RCC 7860 (cell line): ENCODE data around the gene C4orf50.

ENCODE experiments used
- DNase-seq: peaks from one replicate; pipeline ENCODE4 v3.0.0-alpha.2; 2015; ENCODE audit warnings: low spot score
- FAIRE-seq: peaks from 2 replicates; lab custom pipeline; 2012; peaks lifted over from hg19 to GRCh38; lab: Jason Lieb, UNC

Gene C4orf50

GRCh38 chr4:6044276-6044675 lies 26.0 kb upstream of the C4orf50 start:
- DNase-seq, result no peak
- FAIRE-seq, result no peak

GRCh38 chr4:6043843-6044242 lies 25.6 kb upstream of the C4orf50 start:
- FAIRE-seq (no peak), DNase-seq (no peak)

GRCh38 chr4:6043188-6043587 lies 25.0 kb upstream of the C4orf50 start:
- no peak for FAIRE-seq

GRCh38 chr4:6042293-6043063 lies 24.2 kb upstream of the C4orf50 start:
- no peak for DNase-seq
- FAIRE-seq, result no peak

More at GRCh38 chr4:6043188-6043587, 25.0 kb upstream of the C4orf50 start:
- DNase-seq, result no peak

GRCh38 chr4:6041800-6042199 lies 23.6 kb upstream of the C4orf50 start:
- DNase-seq (no peak), FAIRE-seq (no peak)

- DNase-seq, result no peak
- no peak for FAIRE-seq
Measured at GRCh38 chr4:6038711-6039110, 20.5 kb upstream of the C4orf50 start.

GRCh38 chr4:6035786-6036185 lies 17.6 kb upstream of the C4orf50 start:
- FAIRE-seq (no peak), DNase-seq (no peak)

GRCh38 chr4:6033381-6033780 lies 15.2 kb upstream of the C4orf50 start:
- FAIRE-seq (no peak), DNase-seq (no peak)

- DNase-seq (no peak), FAIRE-seq (no peak)
Measured at GRCh38 chr4:6032249-6033244, 14.3 kb upstream of the C4orf50 start.

- DNase-seq (no peak), FAIRE-seq (no peak)
Measured at GRCh38 chr4:6031846-6032245, 13.6 kb upstream of the C4orf50 start.

- DNase-seq, result no peak
- FAIRE-seq, result no peak
Measured at GRCh38 chr4:6030679-6031078, 12.4 kb upstream of the C4orf50 start.

GRCh38 chr4:6029254-6029653 lies 11.0 kb upstream of the C4orf50 start:
- DNase-seq, result no peak
- no peak for FAIRE-seq

GRCh38 chr4:6028168-6028567 lies 9.9 kb upstream of the C4orf50 start:
- DNase-seq (no peak), FAIRE-seq (no peak)

- no peak for DNase-seq
- no peak for FAIRE-seq
Measured at GRCh38 chr4:6027392-6027791, 9.2 kb upstream of the C4orf50 start.

- FAIRE-seq (no peak), DNase-seq (no peak)
Measured at GRCh38 chr4:6024313-6024960, 6.2 kb upstream of the C4orf50 start.

- DNase-seq (no peak), FAIRE-seq (no peak)
Measured at GRCh38 chr4:6023731-6024130, 5.5 kb upstream of the C4orf50 start.

- DNase-seq (no peak), FAIRE-seq (no peak)
Measured at GRCh38 chr4:6022607-6023288, 4.5 kb upstream of the C4orf50 start.

- no peak for DNase-seq
Measured at GRCh38 chr4:6021831-6022606, 3.8 kb upstream of the C4orf50 start.

GRCh38 chr4:6020613-6021012 lies 2.4 kb upstream of the C4orf50 start:
- FAIRE-seq, result no peak
- no peak for DNase-seq

More at GRCh38 chr4:6021831-6022606, 3.8 kb upstream of the C4orf50 start:
- no peak for FAIRE-seq
